GM23338 (cell line): Measurements from ENCODE around the gene NRDE2.

Experiments
- CREB1 ChIP-seq: fragments of 250-450 bp; sonication (Bioruptor Pico); IDR thresholded peaks from 2 replicates; pipeline ENCODE4 v1.5.0; 2020; ENCODE audit warnings: low read depth, mild to moderate bottlenecking, moderate library complexity
- CTCF ChIP-seq, 2 experiments: fragments of 200-600 bp in 1 of 2; sonication (generic) in 1 of 2; conservative IDR thresholded peaks; 2 replicates each; pipeline versions ENCODE4 v1.5.1 to v1.6.1; 2016 to 2017; ENCODE audit warnings: antibody characterized with exemption in 2 of 2, low read depth in 2 of 2, mild to moderate bottlenecking in 2 of 2, moderate library complexity in 1 of 2
- EZH2phosphoT487 ChIP-seq: fragments of 200-600 bp; sonication (generic); IDR thresholded peaks from one replicate; pipeline ENCODE4 v1.8.1; 2018; ENCODE audit warnings: antibody characterized with exemption; ENCODE audit not compliant: unreplicated experiment
- JUNB ChIP-seq: IDR thresholded peaks from one replicate; pipeline ENCODE4 v1.6.1; 2016; ENCODE audit warnings: antibody characterized with exemption; ENCODE audit not compliant: unreplicated experiment
- POLR2AphosphoS5 ChIP-seq: IDR thresholded peaks from 2 replicates; pipeline ENCODE4 v1.6.1; 2016; ENCODE audit warnings: antibody characterized with exemption, low read depth

- TF ChIP-seq CTCF (conservative IDR thresholded peaks at IDR 0.05; ENCODE audit: low read depth in 2 of 2) = no peak
- no peak for TF ChIP-seq JUNB
- no peak for TF ChIP-seq POLR2AphosphoS5
- TF ChIP-seq CREB1 = no peak
- TF ChIP-seq EZH2phosphoT487 = no peak
Measured at GRCh38 chr14:90275458-90275814, 56.3 kb downstream of the NRDE2 start.
